H1 (cell line): Measurements from ENCODE around the gene TRMT61B.

Source experiments
- ASH2L ChIP-seq: fragments of 200-600, 300-600 bp; sonication (generic); IDR thresholded peaks from one replicate; pipeline ENCODE4 v1.7.1; 2017; ENCODE audit warnings: low read length
- ATF2 ChIP-seq: IDR thresholded peaks from 2 replicates; pipeline ENCODE4 v1.6.1; 2012; ENCODE audit warnings: low read length, inconsistent platforms
- BACH1 ChIP-seq: IDR thresholded peaks from 2 replicates; pipeline ENCODE4 v1.6.1; 2012; ENCODE audit warnings: low read length, improper control_type of control experiment
- CHD2 ChIP-seq: IDR thresholded peaks from 2 replicates; pipeline ENCODE4 v1.6.1; 2012; ENCODE audit warnings: low read length, improper control_type of control experiment
- CREB1 ChIP-seq: IDR thresholded peaks from 2 replicates; pipeline ENCODE4 v1.6.1; 2012; ENCODE audit warnings: inconsistent platforms
- CTBP2 ChIP-seq: IDR thresholded peaks from 2 replicates; pipeline ENCODE4 v1.7.0; 2011; ENCODE audit warnings: borderline replicate concordance, mild to moderate bottlenecking, moderate library complexity, mixed read lengths, low read length; ENCODE audit not compliant: insufficient read depth, insufficient read length
- CTCF ChIP-seq, 3 experiments: IDR thresholded peaks; 1 replicate in 2 of 3; 2 replicates in 1 of 3; pipeline versions ENCODE4 v1.5.1 to v1.6.1; 2011; ENCODE audit warnings: low read length in 3 of 3, mild to moderate bottlenecking in 3 of 3, inconsistent platforms in 2 of 3, low read depth in 1 of 3, moderate library complexity in 1 of 3; ENCODE audit not compliant: insufficient read depth in 1 of 3; ENCODE audit errors: control extremely low read depth in 1 of 3
- EZH2 ChIP-seq: fragments of 200-600 bp; sonication (generic); IDR thresholded peaks from 2 replicates; pipeline ENCODE4 v1.7.1; 2012; ENCODE audit warnings: low read depth, mild to moderate bottlenecking, moderate library complexity, low read length, inconsistent platforms; ENCODE audit not compliant: severe bottlenecking
- JUN ChIP-seq: IDR thresholded peaks from 2 replicates; pipeline ENCODE4 v1.6.1; 2011; ENCODE audit warnings: low read depth, mild to moderate bottlenecking, improper control_type of control experiment, low read length
- NRF1 ChIP-seq: IDR thresholded peaks from 2 replicates; pipeline ENCODE4 v1.6.1; 2011; ENCODE audit warnings: mild to moderate bottlenecking, low read depth, low read length, improper control_type of control experiment
- POLR2A ChIP-seq, 2 experiments: IDR thresholded peaks; 1 replicate in 1 of 2; 2 replicates in 1 of 2; pipeline ENCODE4 v1.6.1; 2011; ENCODE audit warnings: low read depth in 2 of 2, low read length in 2 of 2, mild to moderate bottlenecking in 2 of 2; ENCODE audit errors: control extremely low read depth in 1 of 2
- POLR2AphosphoS5 ChIP-seq: IDR thresholded peaks from 2 replicates; pipeline ENCODE4 v1.6.1; 2011; ENCODE audit warnings: low read depth, low read length

- TF ChIP-seq POLR2A (IDR thresholded peaks at IDR 0.05; ENCODE audit: control extremely low read depth in 1 of 2, low read depth in 2 of 2, low read length in 2 of 2): peak in 1 of 2 experiments; percentile 90; a peak in 2 of 3 replicates
- TF ChIP-seq BACH1: peak; percentile 28; the same call in 1 of the 2 replicates
- no peak; a peak in 1 of 4 replicates for TF ChIP-seq CTCF (IDR thresholded peaks at IDR 0.05; ENCODE audit: control extremely low read depth in 1 of 3, insufficient read depth in 1 of 3, low read depth in 1 of 3, low read length in 3 of 3)
- TF ChIP-seq NRF1: peak; percentile 94
- TF ChIP-seq EZH2: no peak
- TF ChIP-seq POLR2AphosphoS5: peak; percentile 88
- no peak for TF ChIP-seq JUN
- peak; percentile 93 for TF ChIP-seq CREB1
- TF ChIP-seq CTBP2: no peak
- peak; percentile 69; the same call in 1 of the 2 replicates for TF ChIP-seq ATF2
- peak; percentile 31 for TF ChIP-seq ASH2L
- 0 out of 2 replicates have a peak, but pooled peaks have one; percentile 21 for TF ChIP-seq CHD2
Observed at GRCh38 chr2:28894470-28895188, 24.5 kb upstream of the TRMT61B start, which contains the start of gene WDR43.
